SKM-1 (cell line): ENCODE data around the gene CELF6.
A peak's percentile ranks its signal among the peaks of the same experiment; 100 is the strongest.

Experiments used
- DNase-seq: peaks from one replicate; lab custom pipeline; 2025; ENCODE audit not compliant: unreplicated experiment; lab: John Stamatoyannopoulos, UW

Gene CELF6

DNA sequence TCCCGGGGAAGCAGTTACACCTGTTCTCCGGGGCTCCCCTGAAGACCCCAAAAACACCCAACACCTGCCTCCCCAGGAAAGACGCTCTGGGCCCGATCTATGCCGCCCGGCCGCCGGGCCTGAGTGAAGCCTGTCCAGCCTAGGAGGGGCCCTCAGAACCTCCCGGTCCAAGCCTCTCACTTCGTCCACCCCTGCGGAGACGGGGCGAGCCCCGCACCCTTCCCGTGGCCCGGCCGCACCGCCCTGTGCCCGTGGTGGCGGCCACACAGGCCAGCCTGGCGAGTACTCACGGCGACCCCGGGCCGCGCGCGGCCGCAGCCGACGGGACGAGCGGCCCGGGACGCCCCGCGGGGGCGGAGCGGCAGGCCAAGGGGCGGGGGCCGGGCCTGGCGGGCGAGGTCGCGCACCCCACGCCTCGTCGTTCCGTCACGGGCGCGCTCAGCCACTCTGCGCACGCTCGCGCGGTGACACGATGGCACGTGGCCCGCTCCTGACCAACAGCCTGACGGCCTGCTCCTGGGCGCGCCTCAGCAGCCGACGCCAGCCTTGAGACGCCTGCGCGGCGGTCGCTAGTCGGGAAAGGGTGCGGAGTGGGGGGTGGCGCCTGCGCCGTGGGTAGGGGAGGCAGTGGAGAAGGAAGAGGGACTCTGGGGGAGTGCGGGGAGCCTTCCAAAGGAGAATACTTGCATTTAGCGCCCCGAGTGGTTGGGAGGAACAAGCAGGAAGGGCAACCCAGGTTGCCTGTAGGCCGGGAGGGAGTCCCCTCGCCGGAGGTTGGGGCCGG, 47.6 kb downstream of the CELF6 start, which contains the start of gene PARP6:
Gene PARP6, minus strand, starts transcription at position 342 of the 784 bp plus-strand sequence. CDS start 5,077 bp downstream, outside the sequence.
- DNase-seq = peak; percentile 98

DNA sequence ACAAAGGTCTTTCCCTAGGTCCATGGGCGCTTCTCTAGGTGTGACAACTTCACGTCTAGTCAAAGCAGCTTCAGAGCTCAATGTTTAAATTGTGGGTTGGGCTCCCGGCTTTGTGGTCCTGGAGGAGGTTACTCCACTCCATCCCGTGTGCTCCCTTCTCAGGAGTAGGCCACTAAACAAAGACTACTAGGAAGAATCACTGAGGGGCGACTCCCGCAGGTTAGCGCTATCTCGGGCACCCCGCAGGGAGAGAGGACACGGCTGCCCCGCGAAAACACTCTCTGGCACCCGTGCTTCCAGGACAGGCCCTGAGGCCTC, 48.1 kb downstream of the CELF6 start:
- no peak for DNase-seq

DNA sequence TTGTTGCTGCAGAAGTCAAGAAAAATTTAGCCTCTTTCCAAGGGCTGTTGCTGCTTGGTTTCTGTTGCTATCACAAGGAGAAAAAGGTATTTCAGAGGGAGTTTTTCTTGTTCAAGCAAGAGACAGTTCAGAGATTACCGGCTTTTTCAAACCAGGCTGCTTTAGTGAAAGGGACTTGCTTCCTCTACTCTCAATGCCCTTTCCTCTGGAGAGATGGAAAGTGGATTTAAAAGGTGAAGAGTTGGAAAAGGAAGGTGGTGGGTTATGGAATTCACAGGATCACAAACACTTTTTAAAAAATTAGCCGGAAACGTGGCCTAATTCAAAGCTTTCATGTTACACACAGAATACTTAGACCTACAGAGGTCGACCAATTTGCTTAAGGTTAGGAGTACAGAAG, 48.7 kb downstream of the CELF6 start:
- no peak for DNase-seq

DNA sequence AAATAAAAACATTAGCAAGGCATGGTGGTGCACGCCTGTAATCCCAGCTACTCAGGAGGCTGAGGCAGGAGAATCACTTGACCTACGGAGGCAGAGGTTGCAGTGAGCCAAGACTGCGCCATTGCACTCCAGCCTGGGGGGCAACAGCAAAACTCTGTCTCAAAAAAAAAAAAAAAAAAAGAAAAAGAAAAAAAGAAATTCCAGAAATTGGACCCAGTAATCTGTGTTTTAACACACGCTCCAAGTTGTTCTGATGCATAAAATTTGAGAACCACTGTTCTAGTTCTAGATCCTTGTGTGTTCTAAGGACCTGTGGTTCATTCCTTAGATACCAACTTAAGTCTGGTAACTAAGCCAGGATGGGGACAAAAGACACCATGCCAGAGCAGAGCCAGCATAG, 50.2 kb downstream of the CELF6 start:
- DNase-seq = no peak

DNA sequence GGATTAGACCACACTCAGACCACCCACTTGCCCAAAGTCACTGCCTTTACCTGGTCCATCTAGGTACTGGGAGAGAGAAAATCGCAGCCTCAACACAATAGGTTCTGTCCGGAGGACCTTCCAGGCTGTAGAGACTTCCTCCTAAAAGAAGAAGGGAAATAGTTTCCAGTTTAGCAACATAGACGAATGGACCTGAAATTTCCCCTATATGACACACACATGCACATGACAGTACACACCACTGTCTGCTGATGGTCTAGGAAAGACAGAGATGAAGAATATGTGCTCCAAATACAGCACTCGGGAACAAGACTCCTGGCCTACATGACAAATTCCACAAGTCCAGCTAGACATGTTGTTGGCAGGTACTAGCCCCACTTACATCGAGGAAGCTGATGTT, 54.9 kb downstream of the CELF6 start:
- DNase-seq = no peak

DNA sequence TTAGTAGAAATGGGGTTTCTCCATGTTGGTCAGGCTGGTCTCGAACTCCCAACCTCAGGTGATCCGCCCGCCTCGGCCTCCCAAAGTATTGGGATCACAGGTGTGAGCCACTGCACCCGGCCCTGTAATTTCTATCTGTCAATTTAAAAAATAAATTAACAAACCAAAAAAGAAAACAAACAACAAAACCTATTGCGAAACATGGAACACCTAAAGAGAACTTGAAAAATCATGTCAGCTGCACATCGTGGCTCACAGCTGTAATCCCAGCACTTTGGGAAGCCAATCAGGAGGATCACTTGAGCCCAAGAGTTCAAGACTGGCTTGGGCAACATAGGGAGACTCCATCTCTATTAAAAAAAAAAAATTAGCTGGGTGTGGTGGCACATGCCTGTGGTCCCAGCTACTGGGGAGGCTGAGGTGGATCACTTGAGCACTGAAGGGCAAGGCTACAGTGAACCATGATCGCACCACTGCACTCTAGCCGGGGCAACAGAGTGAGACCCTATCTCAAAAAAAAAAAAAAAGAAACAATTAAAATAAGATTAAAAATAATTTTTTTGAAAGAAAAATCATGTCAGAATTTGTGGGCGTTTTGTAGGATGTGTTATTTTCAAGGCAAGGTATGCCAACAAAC, 67.2 kb downstream of the CELF6 start:
- DNase-seq = no peak

DNA sequence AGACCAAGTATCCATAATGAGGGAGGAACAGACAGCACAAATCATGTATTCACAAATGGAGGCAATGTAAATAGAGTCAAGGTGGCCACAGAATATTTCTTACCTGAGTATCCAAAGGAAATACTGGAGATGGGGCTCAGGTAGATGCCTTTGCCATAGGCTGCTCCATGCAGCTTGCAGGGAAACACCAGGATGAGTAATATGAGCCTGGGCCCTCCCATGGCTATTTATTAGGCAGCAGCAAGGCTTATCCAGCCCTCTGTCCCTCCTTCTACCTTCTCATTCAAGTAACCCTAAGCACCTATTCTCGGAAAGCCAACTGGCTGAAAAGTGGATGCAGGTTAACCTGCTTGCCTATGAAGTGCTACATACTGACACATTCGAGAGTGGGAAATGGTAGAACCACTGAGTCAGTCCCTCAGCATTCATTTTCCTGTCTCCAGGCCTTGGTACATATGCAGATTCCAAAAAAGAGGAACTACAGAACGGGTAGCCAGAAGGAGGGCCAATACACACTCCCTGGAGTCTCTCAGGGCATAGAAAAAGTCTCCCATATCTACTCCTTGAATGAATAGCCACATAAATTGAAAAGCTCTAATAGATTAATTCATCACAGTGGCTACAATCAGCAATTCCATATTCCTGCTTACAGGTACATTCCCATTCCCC, 70.7 kb downstream of the CELF6 start:
- DNase-seq = no peak

DNA sequence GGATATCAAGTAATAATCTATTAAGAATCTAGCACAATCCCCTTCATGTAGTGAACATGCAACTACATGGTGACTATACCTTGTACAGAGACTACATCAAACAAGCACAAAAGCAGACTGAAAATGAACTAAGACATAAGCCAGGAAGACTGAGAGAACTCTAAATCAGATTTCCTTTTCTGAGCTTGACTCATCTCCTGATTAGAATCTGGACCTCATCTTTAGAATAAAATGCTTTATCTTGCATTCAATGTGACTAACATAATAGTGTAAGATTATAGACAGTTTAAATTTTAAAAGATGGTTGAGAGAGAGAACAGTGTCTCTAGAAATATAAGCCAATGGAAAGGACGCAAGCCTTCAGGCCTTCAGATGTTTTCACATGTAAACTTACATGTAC, 71.4 kb downstream of the CELF6 start:
- DNase-seq = no peak

DNA sequence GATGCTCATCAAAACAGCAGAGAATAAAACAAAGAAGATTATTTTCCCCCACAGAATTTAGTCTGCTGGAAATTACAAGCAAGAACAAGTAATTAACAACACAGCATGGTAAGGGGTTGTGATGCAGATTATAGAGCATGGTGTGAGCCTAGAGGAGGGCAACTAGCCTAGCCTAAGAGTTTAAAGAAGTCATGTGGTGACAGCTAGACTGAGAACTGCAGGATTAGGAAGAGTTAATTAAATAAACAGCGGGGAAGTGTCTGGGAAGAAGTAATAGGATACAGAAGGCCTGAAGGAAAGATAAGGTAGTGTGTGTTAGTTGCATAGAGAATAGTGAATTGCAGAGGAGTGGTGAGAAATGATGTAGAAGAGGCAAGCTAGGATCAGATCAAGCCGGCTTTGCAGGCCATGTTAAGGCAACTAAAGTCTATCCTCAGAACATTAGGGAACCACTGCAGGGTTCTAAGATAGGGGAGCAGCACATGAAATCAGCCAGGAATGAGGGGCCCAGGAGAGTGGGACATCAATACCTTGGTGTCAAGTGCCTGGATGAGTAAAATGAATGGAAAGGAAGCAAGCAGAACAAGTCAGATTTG, 77.1 kb downstream of the CELF6 start:
- no peak for DNase-seq

DNA sequence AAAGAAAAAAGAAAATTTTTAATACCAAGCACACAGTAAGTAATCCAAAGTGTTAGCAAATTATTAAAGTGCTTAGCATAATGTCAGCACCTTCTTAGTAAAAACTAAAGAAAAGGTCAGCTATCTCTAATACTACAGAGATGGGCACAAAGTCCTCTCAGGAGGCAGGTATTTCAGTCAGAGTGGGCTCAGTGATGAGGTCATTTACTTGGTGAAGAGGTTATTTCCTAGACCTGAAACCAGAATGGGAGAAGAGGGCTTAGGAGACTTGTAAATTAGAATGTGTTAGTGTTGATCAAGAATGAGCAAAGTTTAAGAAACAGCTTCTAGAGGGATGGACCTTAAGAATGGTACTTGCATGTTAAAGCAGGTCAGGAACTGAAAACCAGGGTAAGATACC, 80.3 kb downstream of the CELF6 start:
- no peak for DNase-seq

DNA sequence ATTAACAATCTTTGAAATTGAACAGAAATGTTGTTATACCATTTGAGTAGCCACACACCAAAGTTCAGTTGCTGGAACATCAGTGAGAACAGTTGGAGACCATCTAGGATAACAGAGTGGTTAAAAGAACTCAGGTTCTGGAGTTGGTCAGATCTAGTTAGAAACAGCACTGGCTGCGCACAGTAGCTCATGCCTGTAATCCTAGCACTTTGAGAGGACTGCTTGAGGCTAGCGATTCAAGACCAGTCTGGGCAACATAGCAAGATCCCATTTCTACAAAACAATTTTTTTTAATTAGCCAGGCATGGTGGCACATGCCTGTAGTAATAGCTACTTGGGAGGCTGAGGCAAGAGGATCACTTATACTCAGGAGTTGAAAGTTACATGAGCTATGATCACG, 81.4 kb downstream of the CELF6 start:
- DNase-seq = no peak

DNA sequence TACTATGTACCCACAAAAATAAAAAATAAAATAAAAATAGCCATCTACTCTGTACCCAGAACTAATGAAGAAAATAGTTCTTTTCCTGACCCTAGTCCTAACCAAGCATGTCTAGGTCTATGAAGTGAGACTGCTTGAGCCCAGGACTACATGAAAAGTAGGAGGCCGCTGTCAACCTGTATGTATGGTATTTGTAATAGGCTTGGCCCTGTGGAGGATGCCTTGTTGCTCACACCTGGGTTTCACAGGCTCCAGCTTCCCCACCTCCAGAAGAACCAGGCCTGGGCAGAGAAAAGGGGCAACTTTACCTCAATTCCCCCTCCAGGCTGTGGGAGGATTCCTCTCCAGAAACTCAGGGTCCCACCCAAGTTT, 82.1 kb downstream of the CELF6 start:
- DNase-seq = no peak

DNA sequence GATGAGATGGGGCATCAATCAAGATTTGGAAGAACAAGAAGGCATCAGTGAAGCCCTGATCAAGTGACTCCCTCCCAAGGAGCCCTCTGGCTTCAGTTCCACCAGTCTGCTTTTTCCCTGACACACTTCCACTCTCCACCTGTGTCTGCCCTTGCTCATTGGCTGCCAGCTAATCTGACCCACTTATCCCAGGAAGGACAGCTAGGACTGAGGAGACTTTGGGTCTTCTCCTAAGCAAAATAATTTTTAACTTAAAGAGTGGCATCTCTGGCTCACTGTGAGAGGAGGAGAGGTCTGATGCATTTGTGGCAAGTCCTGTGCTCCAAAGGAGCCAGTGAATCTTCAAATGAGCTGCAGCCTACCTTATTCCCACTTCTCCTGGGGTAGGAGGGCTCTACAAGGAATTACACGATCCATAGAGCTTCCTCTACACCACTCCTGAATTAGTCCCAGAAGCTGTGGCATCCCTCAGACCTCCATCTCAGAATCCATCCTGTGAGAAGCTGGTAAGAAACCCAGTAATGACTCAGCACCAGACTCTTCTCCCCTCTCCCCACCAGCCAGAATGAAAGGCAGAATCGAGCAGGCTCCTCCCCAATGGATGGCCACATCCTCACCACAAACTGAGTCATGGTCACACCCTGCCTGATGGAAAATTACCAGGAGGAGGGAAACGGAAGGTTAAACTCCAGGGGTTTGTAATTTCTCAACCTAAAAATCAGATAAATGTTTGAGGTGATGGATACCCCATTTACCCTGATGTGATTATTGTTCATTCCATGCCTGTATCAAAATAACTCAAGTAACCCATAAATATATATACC, 82.7 kb downstream of the CELF6 start:
- DNase-seq = peak; percentile 93

DNA sequence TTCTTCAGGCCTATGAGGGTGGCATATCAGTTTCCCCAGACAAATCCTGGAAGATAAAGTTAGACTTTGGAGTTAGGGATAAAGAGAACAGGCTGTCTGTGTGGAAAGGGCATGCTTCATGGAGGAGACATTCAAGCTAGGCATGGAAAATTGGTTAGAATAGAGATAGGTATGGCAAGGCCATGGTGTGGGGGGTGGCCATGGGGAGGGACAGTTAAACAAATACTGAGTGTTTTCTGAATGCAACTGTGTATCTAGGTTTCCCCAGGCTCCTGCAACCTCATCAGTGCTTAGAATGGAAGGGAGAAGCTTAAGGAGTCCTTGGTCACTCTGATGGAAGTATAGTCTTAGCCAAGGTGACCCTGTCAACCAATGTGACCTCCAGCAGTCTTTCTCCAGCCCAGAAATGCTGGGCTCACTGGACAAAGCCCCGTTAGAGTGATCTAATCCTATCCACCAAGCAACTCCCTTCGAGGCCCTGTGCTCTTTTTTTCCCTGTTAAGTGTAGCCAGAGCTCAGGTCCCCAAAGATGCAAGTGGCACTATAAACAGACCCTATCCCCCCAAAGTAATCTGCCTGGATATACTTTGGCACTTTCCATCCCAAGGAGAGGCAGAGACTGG, 83.5 kb downstream of the CELF6 start:
- no peak for DNase-seq

DNA sequence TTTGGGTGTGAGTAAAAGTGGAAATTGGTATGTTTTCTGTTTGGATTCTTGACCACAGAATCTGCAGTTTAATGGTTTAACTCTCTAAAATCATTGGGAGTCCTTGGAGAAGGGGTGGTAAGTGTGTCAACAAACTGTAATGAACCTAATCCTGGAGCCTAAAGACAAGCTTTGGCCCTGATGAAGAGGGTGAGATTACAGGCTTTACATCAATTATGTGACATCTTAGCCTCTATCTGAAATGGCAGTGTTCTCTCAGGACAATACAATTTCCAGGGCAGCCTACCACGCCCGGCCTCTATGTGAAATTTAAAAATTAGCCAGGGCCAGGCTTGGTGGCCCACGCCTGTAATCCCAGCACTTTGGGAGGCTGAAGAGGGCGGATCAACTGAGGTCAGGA, 84.7 kb downstream of the CELF6 start:
- DNase-seq = no peak
